Right renal cortex interstitium (tissue), 3 donors: ENCODE data around the gene POLD1. TPM values are rescaled to one million over a fixed set of nuclear protein-coding genes. Genes with fewer than 3 reads are reported as not detected.
"Not testable (repeated sequence)": the region's sequence is repeated elsewhere in the genome, so short reads cannot be mapped to it uniquely, and the experiment has no call there.

Source experiments
- DNase-seq, 3 donors: peaks; one replicate each; pipeline ENCODE4 v3.0.0-alpha.2; 2013; ENCODE audit warnings: low read depth in 3 of 3, low spot score in 2 of 3
- polyA plus RNA-seq, 3 donors: library from polyadenylated mRNA; unstranded; fragments of 120-200 nt; gene quantifications; one replicate each; pipeline ENCODE4 v1.2.1, GENCODE V29; 2013; ENCODE audit not compliant: insufficient read length in 3 of 3

POLD1 gene
- 10 to 100 TPM; 20.7 to 22.8 (median 21.6) TPM for polyA plus RNA-seq

GRCh38 chr19:50383852-50384684 lies at the start of gene POLD1:
POLD1 (plus strand) TSS chr19:50384347; CDS start chr19:50398852, 14,505 bp downstream.
- peak; percentile 83 to 93 (median 85) for DNase-seq

- no peak for DNase-seq
Observed at GRCh38 chr19:50334741-50335421, 49.3 kb upstream of the POLD1 start.

- not testable (repeated sequence) for DNase-seq
Observed at GRCh38 chr19:50337031-50337430, 47.1 kb upstream of the POLD1 start.

GRCh38 chr19:50340331-50340730 lies 43.8 kb upstream of the POLD1 start:
- no peak for DNase-seq

- no peak for DNase-seq
Observed at GRCh38 chr19:50341091-50341564, 43.0 kb upstream of the POLD1 start.

GRCh38 chr19:50344661-50345318 lies 39.4 kb upstream of the POLD1 start:
- no peak for DNase-seq

- DNase-seq = not testable (repeated sequence)
Observed at GRCh38 chr19:50347089-50347581, 37.0 kb upstream of the POLD1 start.

- DNase-seq = no peak
Observed at GRCh38 chr19:50349277-50350057, 34.7 kb upstream of the POLD1 start.

GRCh38 chr19:50352242-50352641 lies 31.9 kb upstream of the POLD1 start:
- no peak for DNase-seq

GRCh38 chr19:50353487-50353880 lies 30.7 kb upstream of the POLD1 start:
- DNase-seq = not testable (repeated sequence)

GRCh38 chr19:50356691-50357177 lies 27.4 kb upstream of the POLD1 start:
- DNase-seq = no peak

GRCh38 chr19:50357178-50358100 lies 26.7 kb upstream of the POLD1 start:
- DNase-seq = peak in 1 of 3 donors; percentile 40

GRCh38 chr19:50358483-50359327 lies 25.4 kb upstream of the POLD1 start:
- DNase-seq = peak in 1 of 3 donors; percentile 35

GRCh38 chr19:50359328-50359818 lies 24.8 kb upstream of the POLD1 start:
- DNase-seq = no peak

- no peak for DNase-seq
Observed at GRCh38 chr19:50361290-50362029, 22.7 kb upstream of the POLD1 start.

- no peak for DNase-seq
Observed at GRCh38 chr19:50362030-50362412, 22.1 kb upstream of the POLD1 start.
